Stimulated activated naive CD8-positive, alpha-beta T cell treated with anti-CD3 and anti-CD28 coated beads, Interleukin-15, Interleukin-2, amounts not matched to agents 100 U/mL and 50 U/mL, for 24 hours (primary cell): Measurements from ENCODE around the gene STK17B.
"Not testable (repeated sequence)": the region's sequence is repeated elsewhere in the genome, so short reads cannot be mapped to it uniquely, and the experiment has no call there.

ENCODE experiments used
- ATAC-seq: fragments of 150-1000 bp; cut with Tn5 transposase; one replicate; pipeline ENCODE4 v1.10.0; 2021
- DNase-seq: peaks from one replicate; pipeline ENCODE4 v3.0.0; 2021

Gene STK17B

GRCh38 chr2:196112418-196113034, 58.9 kb downstream of the STK17B start:
- DNase-seq (no peak), ATAC-seq (no peak)

- DNase-seq (no peak), ATAC-seq (no peak)
These were observed 62.8 kb downstream of the STK17B start for GRCh38 chr2:196108604-196109003.

GRCh38 chr2:196105951-196106350, 65.4 kb downstream of the STK17B start:
- ATAC-seq (no peak), DNase-seq (no peak)

DNA sequence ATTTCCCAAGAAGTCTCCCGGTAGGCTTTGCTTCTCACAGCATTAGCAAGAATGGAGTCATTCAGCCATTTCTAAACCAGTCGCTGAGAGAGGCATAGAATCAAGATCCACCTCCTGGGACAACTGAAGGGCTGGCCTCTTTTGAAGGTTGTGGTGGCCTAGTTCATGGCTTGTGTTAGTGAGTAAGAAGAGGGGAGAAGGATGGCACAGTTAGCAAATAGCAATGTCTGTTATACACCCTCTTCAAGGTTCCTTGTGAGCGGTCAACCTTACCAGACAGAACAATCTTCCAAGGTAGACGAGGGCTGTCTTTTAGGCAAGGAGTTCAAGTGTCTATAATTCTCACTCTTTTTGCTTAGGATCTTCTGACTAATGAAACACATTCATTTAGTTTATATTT, 67.3 kb downstream of the STK17B start:
- no peak for DNase-seq

DNA sequence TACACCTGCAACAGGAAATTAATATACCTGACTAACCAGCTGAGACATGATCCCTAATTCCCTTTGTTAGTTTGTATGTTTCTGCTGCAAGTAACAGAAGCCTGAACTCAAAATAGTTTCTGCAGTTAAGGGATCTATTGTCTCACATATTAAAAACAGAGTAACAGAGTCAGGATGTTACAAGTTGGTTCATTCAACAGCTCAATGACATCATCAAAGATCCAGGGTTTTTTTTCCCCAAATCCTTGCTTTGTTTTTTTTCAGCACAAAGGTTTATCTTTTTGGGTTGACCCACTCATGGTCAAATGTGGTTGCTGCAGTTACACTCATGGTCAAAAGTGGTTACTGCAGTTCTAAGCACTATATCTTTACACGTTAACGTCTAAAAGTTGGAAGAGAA, 67.8 kb downstream of the STK17B start:
- DNase-seq = no peak
- ATAC-seq = no peak

More for the DNA sequence above, 67.3 kb downstream of the STK17B start:
- no peak for ATAC-seq

DNA sequence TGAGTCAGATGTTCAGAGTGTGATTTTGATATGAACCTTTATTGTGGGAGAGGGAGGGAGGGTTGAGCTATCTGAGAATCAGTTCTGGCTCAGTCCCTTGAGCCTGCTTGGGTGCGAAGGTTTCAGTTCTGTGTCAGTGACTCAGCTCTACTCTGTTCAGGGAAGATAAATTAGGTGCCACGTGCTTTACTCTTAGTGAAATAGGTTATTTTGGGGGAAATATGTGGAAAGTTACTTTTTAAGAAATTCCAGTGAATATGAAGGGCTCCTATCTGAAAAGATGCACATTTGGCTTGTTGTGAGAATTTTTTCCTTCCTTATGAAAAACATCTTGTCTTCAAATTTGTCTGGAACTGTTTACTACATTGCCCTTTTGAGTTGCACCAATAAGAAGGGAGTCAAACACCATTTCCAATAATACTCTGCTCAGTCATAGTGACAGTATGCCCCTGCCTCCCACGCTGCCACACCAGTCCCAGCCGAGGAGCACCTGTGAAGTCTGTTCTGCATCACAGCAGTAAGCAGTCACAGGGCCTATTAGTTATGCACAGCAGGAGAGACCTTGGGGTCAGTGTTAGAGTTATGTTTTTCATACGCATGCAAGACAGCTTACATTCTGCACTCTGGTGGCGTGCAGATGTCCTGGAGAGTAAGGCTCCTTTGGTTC, 69.9 kb downstream of the STK17B start:
- ATAC-seq = peak; percentile 97
- DNase-seq = peak; percentile 57

DNA sequence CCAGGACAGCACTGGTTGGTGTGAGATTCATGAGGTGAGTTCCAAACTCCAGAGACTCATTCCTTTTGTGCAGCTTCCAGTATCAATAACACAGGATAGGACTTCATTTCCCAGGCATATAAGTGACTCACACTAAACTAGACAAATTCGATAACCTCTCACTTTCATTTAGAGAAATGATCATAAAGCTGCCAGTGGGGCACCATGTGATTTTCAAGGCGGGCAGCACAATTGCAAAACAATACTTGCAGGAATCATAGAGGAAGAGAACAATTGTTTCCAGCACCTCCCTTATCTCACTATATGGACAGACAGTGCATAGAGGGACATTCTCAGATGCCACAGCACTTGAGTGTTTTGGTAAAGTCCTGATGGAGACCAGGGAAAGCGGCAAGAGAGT, 71.5 kb downstream of the STK17B start:
- DNase-seq (no peak), ATAC-seq (no peak)

DNA sequence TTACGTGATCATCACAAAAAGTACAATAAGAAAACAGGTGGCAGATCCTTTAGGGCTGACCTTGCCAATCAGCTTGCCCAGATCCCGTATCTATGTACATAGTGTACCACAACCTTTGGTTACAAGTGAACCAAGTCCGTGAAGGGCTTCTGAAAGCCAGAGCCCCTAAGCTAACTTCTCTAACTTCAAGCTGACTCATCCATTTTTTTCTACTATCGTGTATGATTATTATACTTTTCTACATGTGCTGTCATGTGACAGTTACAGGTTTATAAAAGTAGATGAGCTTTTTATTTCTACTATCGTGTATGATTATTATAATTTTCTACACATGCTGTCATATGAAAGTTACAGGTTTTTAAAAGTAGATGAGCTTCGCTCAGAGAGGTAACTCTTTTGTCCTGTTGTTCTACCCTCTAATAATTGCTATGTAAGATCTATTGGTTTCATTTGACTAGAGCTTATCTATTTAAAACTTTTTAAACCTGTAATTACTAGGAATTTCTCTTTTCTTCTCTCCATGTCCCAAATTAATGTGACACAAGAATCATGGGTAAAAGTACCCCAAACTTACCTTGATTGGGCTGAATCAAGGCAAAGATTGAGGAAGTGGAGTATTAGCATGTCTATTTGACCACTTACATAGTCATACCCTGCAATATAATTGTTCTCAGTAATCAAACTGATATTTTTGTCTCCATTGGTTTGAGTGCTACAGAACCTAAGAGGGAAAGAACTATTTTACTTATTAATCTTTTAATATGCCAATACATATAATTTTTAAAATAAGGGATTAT, 73.3 kb downstream of the STK17B start:
- ATAC-seq (no peak), DNase-seq (no peak)

- DNase-seq (no peak), ATAC-seq (no peak)
These were observed 74.2 kb downstream of the STK17B start for GRCh38 chr2:196096982-196097745.

DNA sequence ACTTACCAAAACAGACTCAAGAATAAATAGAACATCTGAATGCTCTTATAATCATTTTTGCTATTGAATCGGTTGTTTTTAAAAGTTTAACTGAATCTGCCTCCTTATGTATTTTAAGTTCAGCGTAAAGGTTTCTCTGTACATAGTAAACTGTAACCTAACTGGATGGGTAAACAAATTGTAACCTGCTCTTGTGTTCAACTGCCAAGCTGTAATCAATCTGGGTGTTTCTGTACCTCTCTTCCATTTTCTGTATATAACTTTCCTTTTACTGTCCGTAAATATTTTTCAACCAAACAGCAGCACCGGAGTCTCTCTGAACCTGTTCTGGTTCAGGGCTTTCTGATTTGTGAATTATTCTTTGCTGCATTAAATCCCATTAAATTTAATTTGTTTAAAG, 75.1 kb downstream of the STK17B start:
- ATAC-seq = no peak

DNA sequence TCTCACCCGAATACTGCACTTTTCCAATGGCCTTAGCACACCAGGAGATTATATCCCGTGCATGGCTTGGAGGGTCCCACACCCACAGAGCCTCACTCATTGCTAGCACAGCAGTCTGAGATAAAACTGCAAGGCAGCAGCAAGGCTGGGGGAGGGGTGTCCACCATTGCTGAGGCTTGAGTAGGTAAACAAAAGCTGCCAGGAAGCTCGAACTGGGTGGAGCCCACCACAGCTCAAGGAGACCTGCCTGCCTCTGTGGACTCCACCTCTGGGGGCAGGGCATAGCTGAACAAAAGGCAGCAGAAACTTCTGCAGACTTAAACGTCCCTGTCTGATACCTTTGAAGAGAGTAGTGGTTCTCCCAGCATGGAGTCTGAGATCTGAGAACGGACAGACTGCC, 81.9 kb downstream of the STK17B start:
- not testable (repeated sequence) for DNase-seq, ATAC-seq

More for the DNA sequence above, 75.1 kb downstream of the STK17B start:
- DNase-seq = no peak

GRCh38 chr2:196088203-196088602, 83.2 kb downstream of the STK17B start:
- DNase-seq (no peak), ATAC-seq (no peak)

- no peak for DNase-seq
- no peak for ATAC-seq
These were observed 84.6 kb downstream of the STK17B start for GRCh38 chr2:196086517-196087368.

DNA sequence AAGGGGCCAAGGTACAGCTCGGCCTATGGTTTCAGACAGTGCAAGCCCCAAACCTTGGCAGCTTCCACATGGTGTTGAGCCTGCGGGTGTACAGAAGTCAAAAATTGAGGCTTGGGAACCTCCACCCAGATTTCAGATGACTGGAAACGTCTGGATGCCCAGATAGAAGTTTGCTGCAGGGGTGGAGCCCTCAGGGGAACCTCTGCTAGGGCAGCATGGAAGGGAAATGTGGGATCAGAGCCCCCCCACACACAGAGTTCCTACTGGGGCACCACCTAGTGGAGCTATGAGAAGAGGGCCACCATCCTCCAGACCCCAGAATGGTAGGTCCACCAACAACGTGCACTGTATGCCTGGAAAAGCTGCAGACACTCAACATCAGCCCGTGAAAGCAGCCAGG, 87.8 kb downstream of the STK17B start:
- DNase-seq (no peak), ATAC-seq (no peak)
